Fibroblast of lung (primary cell): ENCODE measurements around the gene BAG5. TPM values are rescaled to one million over a fixed set of nuclear protein-coding genes. Genes with fewer than 3 reads are reported as not detected.

Experiments
- DNase-seq, 2 donors: peaks; one replicate each; pipeline versions ENCODE4 v3.0.0 to v3.0.0-alpha.2; 2010; ENCODE audit warnings: low read depth in 2 of 2
- H2AFZ ChIP-seq: 2 replicates; pipeline ENCODE4 v1.5.1; 2012; ENCODE audit warnings: low read length, control low read depth, inconsistent platforms
- H3K27ac ChIP-seq: 2 replicates; pipeline ENCODE4 v1.5.1; 2011; ENCODE audit warnings: low read length, control low read depth; ENCODE audit not compliant: insufficient read depth
- H3K27me3 ChIP-seq: 2 replicates; pipeline ENCODE4 v1.5.1; 2011; ENCODE audit warnings: mild to moderate bottlenecking, low read length; ENCODE audit not compliant: control insufficient read depth, insufficient read depth
- H3K36me3 ChIP-seq: 2 replicates; pipeline ENCODE4 v1.5.1; 2011; ENCODE audit warnings: low read length; ENCODE audit not compliant: control insufficient read depth, insufficient read depth
- H3K4me1 ChIP-seq: 2 replicates; pipeline ENCODE4 v1.5.1; 2011; ENCODE audit warnings: low read length; ENCODE audit not compliant: control insufficient read depth, insufficient read depth; ENCODE audit errors: extremely low read depth
- H3K4me2 ChIP-seq: 2 replicates; pipeline ENCODE4 v1.5.1; 2011; ENCODE audit warnings: low read length, control low read depth; ENCODE audit not compliant: insufficient read depth; ENCODE audit errors: extremely low read depth
- H3K4me3 ChIP-seq, 4 experiments: fragments of 200-600 bp in 1 of 4; sonication (generic) in 1 of 4; replicated peaks in 1 of 4; 2 replicates each; pipeline ENCODE4 v1.5.1; 2011 to 2016; ENCODE audit warnings: low read length in 4 of 4, low read depth in 3 of 4, mild to moderate bottlenecking in 3 of 4, control low read depth in 2 of 4, inconsistent platforms in 1 of 4, mixed read lengths in 1 of 4; ENCODE audit not compliant: insufficient read depth in 1 of 4; ENCODE audit errors: control extremely low read depth in 1 of 4
- H3K79me2 ChIP-seq: 2 replicates; pipeline ENCODE4 v1.5.1; 2012; ENCODE audit warnings: mild to moderate bottlenecking, low read length, inconsistent platforms; ENCODE audit not compliant: control insufficient read depth, insufficient read depth
- H3K9ac ChIP-seq: 2 replicates; pipeline ENCODE4 v1.5.1; 2011; ENCODE audit warnings: mild to moderate bottlenecking, low read length, control low read depth; ENCODE audit not compliant: insufficient read depth
- H3K9me3 ChIP-seq: 2 replicates; pipeline ENCODE4 v1.5.1; 2012; ENCODE audit warnings: low read depth, low read length; ENCODE audit not compliant: control insufficient read depth, insufficient read depth
- H4K20me1 ChIP-seq: 2 replicates; pipeline ENCODE4 v1.5.1; 2011; ENCODE audit warnings: low read length; ENCODE audit not compliant: control insufficient read depth, insufficient read depth; ENCODE audit errors: extremely low read depth
- EZH2 ChIP-seq: IDR thresholded peaks from 2 replicates; pipeline ENCODE4 v1.5.1; 2012; ENCODE audit warnings: low read length, control low read depth, mild to moderate bottlenecking; ENCODE audit errors: missing control alignments
- polyA plus RNA-seq, 2 donors: library from polyadenylated mRNA; depleted of rRNA in 1 of 2; stranded (reverse) in 1 of 2; unstranded in 1 of 2; fragments of >200 nt; gene quantifications; 2 replicates each; pipeline ENCODE4 v1.2.1, GENCODE V29; 2011 to 2012; ENCODE audit warnings: missing spikeins in 1 of 2
- total RNA-seq: library from RNA; depleted of rRNA; stranded (reverse); fragments of >200 nt; gene quantifications from 2 replicates; pipeline ENCODE4 v1.2.1, GENCODE V29; 2014
- TF ChIP-seq, protein P1 (sequence below), 2 donors: IDR thresholded peaks in 1 of 2; conservative IDR thresholded peaks in 1 of 2; 1 replicate in 1 of 2; 2 replicates in 1 of 2; pipeline ENCODE4 v1.5.1; 2011 to 2012; ENCODE audit warnings: low read length in 2 of 2, control low read depth in 1 of 2, inconsistent platforms in 1 of 2, low read depth in 1 of 2, mild to moderate bottlenecking in 1 of 2

The BAG5 gene
- total and polyA plus RNA-seq, 2 donors (not counting 1 experiment from before 2014, with no cell fraction given): 14.9 to 25.8 TPM

DNA sequence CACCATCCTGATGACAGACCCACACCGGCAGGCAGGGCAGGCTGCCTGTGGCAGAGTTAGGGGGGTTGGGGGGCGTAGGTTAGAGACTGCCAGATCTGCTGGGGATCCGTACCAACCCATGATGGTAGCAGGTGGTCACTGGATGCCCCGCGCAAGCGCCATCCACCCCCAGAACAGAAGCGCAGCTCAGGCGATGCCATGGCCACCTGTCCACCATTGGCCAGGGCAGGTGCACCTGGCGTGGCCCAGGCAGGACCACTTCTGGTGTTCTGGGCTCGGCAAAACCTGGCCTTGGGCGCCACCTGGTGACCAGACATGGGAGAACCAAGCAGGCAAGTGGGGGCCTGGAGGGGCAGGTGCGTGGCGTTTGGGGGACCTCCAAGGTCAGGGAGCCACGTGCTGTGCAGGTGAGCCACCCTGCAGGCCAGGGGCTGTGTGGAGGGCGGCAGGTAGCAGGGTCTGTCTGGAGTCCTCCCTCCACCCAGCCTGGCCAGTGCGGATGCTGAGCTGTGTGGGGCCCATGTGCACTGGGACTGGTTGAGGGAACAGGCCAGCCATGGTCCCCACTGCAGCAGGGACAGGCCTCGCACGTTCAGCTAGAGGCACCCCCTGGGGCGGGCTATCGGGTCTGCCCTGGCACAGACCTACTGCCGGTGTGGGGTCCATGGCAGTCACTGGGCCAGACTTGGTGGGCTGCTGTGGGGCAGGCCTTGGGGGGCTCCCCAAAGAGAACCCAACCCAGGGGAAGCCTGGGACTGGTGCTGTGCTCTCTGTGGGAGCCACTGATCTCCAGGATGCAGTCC is 15.6 kb downstream of the BAG5 start:
- H3K9ac ChIP-seq: no peak overlapping the region
- H3K27me3 ChIP-seq: no peaks in the 10 kb centered on the region
- H4K20me1 ChIP-seq: no peaks in the 10 kb centered on the region
- H3K79me2 ChIP-seq: no peaks in the 10 kb centered on the region
- H3K27ac ChIP-seq: no peak overlapping the region
- no peak overlapping the region for H2AFZ ChIP-seq
- H3K4me3 ChIP-seq: no peak overlapping the region
- TF ChIP-seq EZH2: no peak
- TF ChIP-seq, protein P1, sequence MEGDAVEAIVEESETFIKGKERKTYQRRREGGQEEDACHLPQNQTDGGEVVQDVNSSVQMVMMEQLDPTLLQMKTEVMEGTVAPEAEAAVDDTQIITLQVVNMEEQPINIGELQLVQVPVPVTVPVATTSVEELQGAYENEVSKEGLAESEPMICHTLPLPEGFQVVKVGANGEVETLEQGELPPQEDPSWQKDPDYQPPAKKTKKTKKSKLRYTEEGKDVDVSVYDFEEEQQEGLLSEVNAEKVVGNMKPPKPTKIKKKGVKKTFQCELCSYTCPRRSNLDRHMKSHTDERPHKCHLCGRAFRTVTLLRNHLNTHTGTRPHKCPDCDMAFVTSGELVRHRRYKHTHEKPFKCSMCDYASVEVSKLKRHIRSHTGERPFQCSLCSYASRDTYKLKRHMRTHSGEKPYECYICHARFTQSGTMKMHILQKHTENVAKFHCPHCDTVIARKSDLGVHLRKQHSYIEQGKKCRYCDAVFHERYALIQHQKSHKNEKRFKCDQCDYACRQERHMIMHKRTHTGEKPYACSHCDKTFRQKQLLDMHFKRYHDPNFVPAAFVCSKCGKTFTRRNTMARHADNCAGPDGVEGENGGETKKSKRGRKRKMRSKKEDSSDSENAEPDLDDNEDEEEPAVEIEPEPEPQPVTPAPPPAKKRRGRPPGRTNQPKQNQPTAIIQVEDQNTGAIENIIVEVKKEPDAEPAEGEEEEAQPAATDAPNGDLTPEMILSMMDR (conservative IDR thresholded peaks at IDR 0.05 in 1 of 2, IDR thresholded peaks at IDR 0.05 in 1 of 2; ENCODE audit: low read depth in 1 of 2, low read length in 2 of 2): peak; percentile 75 to 79
- peaks cover 31% of the 10 kb centered on the region for H3K4me1 ChIP-seq
- no peaks in the 10 kb centered on the region for H3K36me3 ChIP-seq
- no peak for DNase-seq
- no peaks in the 10 kb centered on the region for H3K9me3 ChIP-seq
- H3K4me2 ChIP-seq: no peak overlapping the region

- Histone ChIP-seq H3K4me1 (peaks cover 33% of the 10 kb centered on the region), H3K4me2 (no peak overlapping the region), H4K20me1 (no peaks in the 10 kb centered on the region), H3K79me2 (no peaks in the 10 kb centered on the region), H3K36me3 (no peaks in the 10 kb centered on the region), H3K27me3 (no peaks in the 10 kb centered on the region), H3K9me3 (no peaks in the 10 kb centered on the region), H3K4me3 (no peak overlapping the region), H2AFZ (no peak overlapping the region), H3K9ac (no peak overlapping the region), H3K27ac (no peak overlapping the region)
- no peak for TF ChIP-seq EZH2
- TF ChIP-seq, protein P1 (conservative IDR thresholded peaks at IDR 0.05 in 1 of 2, IDR thresholded peaks at IDR 0.05 in 1 of 2; ENCODE audit: low read depth in 1 of 2, low read length in 2 of 2): no peak
- no peak for DNase-seq
These were observed 16.4 kb downstream of the BAG5 start for GRCh38 chr14:103545915-103546651.

DNA sequence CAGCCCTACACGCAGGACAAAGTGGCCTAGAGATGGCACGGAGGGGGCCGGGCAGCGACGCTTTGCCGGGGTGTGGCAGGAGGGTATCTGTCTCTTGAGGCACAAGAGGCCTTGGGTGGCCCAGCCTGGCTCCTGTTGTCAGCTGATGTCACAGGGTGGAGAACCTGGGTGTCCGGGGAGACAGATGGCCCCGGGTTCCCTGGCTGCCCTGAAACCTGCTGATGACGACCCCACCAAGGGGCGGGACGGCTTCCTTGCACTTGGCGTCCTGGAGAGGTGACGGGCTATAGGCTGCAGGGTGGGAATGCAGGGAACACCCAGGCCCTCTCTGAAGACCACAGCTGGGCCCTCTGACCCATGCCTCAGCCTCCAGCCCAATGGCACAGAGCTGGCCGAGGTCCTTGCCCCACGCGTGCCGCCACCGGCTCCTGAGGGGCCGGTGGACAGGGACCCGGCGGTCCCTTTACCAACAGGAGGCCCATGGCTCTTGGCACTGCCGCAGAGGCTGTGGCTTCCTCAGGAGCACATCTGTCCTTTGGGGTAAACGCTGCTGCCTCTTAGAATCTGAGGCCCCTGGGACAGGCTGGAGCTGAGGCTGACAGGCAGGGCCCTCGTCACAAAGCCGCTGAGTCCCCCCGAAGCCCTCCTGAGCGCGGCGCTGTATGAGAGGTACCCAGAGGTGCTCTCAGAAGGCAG is 17.1 kb downstream of the BAG5 start:
- no peaks in the 10 kb centered on the region for H3K79me2 ChIP-seq
- H3K4me2 ChIP-seq: no peak overlapping the region
- TF ChIP-seq EZH2: no peak
- TF ChIP-seq, protein P1 (conservative IDR thresholded peaks at IDR 0.05 in 1 of 2, IDR thresholded peaks at IDR 0.05 in 1 of 2; ENCODE audit: low read depth in 1 of 2, low read length in 2 of 2): no peak
- H3K9me3 ChIP-seq: no peaks in the 10 kb centered on the region
- no peak overlapping the region for H3K27ac ChIP-seq
- DNase-seq: no peak
- no peaks in the 10 kb centered on the region for H3K36me3 ChIP-seq
- no peak overlapping the region for H2AFZ ChIP-seq
- H3K9ac ChIP-seq: no peak overlapping the region
- H3K27me3 ChIP-seq: no peaks in the 10 kb centered on the region
- H3K4me1 ChIP-seq: peaks cover 36% of the 10 kb centered on the region
- no peaks in the 10 kb centered on the region for H4K20me1 ChIP-seq
- no peak overlapping the region for H3K4me3 ChIP-seq
